GM19467 (cell line): ENCODE data around the gene ERCC6.

ENCODE experiments used
- ATAC-seq: cut with Tn5 transposase; IDR thresholded peaks from one replicate; pipeline ENCODE4 v1.9.1; 2021; ENCODE audit warnings: mild to moderate bottlenecking, moderate library complexity; ENCODE audit not compliant: unreplicated experiment

The ERCC6 gene

GRCh38 chr10:49512121-49512809 is 26.7 kb downstream of the ERCC6 start:
- ATAC-seq: no peak

DNA sequence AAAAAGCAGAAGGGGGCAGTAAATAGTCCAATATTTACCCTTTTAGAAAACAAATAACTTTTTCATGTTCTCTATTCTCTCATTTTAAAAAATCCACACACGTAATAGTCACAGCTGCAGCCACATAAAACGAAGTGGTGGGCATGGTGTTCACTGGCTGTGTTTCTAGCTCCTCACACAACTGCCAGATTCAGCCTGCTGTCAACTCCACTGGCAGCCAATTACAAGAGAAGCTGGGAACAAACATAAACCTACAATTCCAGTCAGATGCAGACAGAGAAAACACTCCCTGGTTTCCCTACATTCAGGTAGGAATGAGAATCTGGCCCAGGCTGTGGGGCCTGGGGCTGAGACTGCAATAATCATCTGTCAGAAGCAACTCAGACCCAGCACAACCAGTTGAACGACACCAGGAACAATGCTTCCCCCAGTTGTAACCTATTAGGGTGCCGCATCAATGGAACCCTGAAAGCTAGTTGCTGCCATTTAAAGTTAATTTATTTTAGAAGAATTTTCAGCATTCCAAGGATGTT is 29.1 kb downstream of the ERCC6 start:
- no peak for ATAC-seq

- no peak for ATAC-seq
These were observed 30.3 kb downstream of the ERCC6 start for GRCh38 chr10:49508654-49509053.

- ATAC-seq: no peak
These were observed 30.7 kb downstream of the ERCC6 start for GRCh38 chr10:49508249-49508648.

- no peak for ATAC-seq
These were observed 33.3 kb downstream of the ERCC6 start for GRCh38 chr10:49505589-49505988.

DNA sequence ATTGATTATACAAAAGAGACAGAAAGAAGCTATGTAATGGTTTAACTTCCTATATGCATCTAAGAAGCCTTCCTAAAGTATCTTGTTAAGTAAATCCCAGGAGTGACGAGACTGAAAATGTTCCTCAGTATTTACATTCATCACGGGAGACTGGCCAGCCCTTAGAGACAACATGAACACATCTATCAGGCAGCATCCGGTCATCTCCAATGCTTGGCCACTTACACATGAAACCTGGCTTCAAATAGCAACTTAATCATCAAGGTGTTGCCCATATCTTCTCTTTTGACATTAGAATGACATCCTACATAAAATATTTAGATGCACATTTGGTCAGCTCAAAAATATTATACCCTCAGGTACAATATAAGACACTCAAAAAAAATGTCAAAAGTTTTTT is 33.8 kb downstream of the ERCC6 start:
- ATAC-seq: no peak

- no peak for ATAC-seq
These were observed 34.4 kb downstream of the ERCC6 start for GRCh38 chr10:49504528-49504927.

DNA sequence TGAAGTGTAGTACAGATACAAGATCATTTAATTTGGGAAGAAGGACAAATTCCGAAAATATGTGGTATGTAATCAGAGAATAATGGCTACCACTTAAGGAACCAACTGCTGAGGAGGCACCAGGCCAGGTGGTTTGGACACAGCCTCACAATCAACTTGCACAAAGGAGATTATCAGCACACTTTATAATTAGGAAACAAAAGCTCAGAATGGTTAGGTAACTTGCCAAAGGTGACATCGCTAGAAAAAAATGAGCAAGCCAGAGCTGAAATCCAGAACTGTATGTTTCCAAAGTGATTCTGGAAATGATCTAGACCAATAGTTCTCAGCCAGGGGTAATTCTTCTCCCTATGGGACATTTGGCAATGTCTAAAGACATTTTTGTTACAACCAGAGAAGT is 36.6 kb downstream of the ERCC6 start:
- no peak for ATAC-seq

- no peak for ATAC-seq
These were observed 38.5 kb downstream of the ERCC6 start for GRCh38 chr10:49500412-49500811.

DNA sequence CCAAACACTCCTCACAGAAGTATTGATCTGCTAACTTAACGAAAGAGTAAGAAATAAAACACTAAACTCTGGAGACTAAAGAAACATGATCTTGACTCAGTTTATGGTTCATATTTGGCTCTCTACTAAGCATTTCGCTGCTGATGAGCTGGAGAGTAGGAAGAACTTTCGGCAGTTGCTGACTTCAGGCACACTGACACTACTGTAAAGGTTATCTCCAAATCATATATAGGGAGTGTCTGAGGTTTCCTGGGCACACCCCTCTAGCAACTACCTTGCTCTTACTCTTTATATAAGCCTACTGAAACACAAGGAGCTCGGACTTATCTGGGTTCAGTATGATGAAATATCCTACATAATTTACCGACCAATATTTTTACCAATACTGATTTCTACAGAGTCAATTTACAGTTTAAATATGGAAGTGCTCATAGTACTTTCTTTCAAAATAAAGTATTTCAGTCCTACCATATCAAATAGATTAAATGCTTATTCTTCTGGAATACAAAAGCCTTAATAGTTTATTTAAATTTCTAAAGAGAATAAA is 39.5 kb downstream of the ERCC6 start:
- no peak for ATAC-seq

DNA sequence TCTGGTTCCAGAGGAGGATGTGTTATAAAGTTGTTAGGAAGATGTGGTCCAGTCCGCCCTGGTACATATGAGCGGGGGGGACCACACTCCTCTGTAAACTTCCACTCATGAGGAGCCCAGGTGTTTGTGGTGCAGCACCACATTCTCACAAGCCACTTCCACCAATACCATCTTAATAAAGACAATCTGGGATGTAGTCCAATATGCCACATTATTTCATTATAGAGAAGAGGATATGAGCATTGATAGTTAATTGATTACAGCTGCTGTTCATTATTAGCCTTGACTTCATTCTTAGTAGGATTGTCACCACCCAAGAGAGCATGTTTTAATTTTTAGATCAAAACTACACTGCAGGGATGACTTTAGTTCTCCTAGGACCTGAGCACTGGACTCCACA is 40.5 kb downstream of the ERCC6 start:
- no peak for ATAC-seq

GRCh38 chr10:49497358-49497757 is 41.6 kb downstream of the ERCC6 start:
- no peak for ATAC-seq

DNA sequence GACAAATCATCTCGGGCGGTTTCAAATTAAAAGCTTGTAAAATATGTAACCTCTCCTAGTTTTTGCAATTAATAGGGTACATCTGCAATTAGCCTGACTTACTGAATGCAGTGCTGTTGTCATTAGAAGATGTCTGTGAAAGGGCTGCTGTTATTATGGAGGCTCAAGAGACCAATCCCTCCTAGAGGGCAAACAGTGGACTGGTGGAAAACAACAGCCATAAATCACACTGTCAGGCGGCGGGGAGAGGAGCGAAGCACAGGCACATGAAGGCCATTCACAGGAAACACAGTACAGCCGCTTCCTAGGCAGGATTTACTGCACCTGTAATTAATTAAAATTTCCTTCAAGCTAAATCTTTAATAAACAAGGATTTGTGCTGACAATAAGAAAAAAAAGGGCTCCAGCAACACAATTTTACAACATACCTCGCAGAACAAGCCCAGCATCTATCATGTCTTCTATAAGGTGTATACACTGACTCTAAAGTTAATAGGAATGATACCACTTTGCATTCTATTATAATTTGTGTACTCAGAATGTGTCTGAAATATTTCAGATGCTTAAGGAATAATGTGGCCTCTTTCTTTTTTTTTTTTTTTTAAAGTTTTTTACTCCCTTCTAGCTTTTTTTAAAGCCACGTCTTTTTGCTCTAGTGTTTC is 50.7 kb downstream of the ERCC6 start:
- ATAC-seq: no peak

- ATAC-seq: no peak
These were observed 52.2 kb downstream of the ERCC6 start for GRCh38 chr10:49486738-49487137.

DNA sequence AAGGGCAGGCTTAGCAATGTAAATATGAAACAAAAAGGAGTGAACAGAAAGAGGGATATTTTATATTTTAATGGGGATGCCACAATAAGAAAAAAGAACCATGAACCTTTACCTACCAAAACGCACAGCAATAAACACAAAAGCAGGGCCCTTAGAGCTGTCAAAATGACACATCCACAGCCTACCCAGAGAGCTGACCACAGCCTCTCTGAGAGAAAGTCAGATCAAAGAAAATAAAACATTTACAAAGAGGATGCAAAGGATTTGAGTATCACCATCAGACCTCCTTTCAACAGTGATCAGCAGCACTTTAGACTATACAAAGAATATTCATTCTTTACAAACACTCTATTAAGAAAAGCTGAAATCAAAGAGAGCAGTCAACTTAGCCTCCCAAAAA is 52.9 kb downstream of the ERCC6 start:
- ATAC-seq: no peak

DNA sequence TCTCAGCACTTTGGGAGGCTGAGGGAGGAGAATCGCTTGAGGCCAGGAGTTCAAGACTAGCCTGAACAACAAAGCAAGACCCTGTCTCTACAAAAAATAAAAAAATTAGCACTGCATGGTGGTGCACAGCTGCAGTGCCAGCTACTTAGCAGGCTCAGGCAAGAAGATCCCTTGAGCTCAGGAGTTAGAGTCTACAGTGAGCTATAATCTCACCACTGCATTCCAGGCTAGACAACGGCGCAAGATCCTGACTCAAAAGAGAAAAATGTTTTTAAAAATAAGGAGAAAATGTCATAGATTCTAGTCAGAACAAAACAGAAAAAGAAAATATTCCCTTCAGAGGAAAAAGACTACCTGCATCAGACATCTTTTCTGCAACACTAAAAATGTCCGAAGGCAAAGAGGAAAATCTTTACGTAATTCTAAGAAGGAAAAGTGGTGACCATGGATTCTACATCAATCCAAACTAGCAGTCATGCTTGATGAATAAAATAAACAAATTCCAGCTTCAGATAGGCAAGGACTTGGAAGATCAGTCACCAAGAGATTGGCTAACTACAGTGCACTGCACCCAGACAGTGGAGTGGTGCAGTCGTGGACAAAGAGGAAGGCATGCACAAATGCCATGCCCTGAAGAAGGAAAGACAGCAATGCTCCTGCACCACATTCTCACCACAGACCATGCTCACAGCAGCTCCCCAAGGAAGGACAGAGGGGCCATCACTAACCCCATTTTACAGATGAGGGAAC is 54.3 kb downstream of the ERCC6 start:
- no peak for ATAC-seq

DNA sequence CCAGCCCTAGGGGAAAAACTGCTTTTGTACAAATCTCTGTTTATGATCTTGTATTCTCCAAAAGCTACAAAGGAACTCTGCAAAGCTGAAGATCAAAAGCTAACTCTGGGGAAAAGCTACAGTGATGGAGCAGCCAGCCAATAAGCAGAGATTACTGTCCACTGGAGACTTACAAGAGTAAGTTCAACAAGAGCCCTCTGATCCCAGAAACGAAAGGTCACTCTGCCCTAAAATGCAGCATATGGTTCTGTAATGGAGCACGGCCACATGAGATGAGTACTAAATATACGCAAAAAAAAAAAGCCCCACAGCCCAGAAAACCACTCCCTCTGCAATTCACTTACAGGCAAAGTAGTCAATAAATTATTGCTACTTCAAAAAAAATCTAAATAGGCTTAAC is 60.1 kb downstream of the ERCC6 start:
- no peak for ATAC-seq

- no peak for ATAC-seq
These were observed 64.0 kb downstream of the ERCC6 start for GRCh38 chr10:49474901-49475300.

- ATAC-seq: no peak
These were observed 67.4 kb downstream of the ERCC6 start for GRCh38 chr10:49471532-49471931.

- ATAC-seq: no peak
These were observed 73.2 kb downstream of the ERCC6 start for GRCh38 chr10:49465736-49466135.
